ENCODE measurements around the gene FAM32A.

The FAM32A gene

DNA sequence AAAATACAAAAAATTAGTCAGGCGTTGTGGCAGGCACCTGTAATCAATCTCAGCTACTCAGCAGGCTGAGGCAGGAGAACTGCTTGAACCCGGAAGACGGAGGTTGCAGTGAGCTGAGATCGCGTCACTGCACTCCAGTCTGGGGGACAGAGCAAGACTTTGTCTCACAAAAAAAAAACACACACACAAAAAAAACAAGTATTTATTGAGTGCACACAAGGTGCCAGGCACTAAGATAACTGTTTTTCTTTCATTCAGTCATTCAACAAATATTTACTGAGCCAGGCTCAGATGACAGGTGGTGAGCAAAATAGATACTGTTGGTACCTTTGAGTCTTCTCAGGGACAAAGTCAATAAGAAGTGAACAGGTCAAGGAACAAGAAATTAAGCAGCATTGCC lies 18.2 kb upstream of the FAM32A start:
- TF ChIP-seq EZH2phosphoT487 (IDR thresholded peaks at IDR 0.05; ENCODE audit: borderline replicate concordance) = no peak
- TF ChIP-seq, protein P1, sequence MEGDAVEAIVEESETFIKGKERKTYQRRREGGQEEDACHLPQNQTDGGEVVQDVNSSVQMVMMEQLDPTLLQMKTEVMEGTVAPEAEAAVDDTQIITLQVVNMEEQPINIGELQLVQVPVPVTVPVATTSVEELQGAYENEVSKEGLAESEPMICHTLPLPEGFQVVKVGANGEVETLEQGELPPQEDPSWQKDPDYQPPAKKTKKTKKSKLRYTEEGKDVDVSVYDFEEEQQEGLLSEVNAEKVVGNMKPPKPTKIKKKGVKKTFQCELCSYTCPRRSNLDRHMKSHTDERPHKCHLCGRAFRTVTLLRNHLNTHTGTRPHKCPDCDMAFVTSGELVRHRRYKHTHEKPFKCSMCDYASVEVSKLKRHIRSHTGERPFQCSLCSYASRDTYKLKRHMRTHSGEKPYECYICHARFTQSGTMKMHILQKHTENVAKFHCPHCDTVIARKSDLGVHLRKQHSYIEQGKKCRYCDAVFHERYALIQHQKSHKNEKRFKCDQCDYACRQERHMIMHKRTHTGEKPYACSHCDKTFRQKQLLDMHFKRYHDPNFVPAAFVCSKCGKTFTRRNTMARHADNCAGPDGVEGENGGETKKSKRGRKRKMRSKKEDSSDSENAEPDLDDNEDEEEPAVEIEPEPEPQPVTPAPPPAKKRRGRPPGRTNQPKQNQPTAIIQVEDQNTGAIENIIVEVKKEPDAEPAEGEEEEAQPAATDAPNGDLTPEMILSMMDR (conservative IDR thresholded peaks at IDR 0.05; ENCODE audit: low read length) = no peak
- H3K4me2 ChIP-seq (ENCODE audit: low read depth, low read length, poor library complexity, severe bottlenecking) = no peak overlapping the region

DNA sequence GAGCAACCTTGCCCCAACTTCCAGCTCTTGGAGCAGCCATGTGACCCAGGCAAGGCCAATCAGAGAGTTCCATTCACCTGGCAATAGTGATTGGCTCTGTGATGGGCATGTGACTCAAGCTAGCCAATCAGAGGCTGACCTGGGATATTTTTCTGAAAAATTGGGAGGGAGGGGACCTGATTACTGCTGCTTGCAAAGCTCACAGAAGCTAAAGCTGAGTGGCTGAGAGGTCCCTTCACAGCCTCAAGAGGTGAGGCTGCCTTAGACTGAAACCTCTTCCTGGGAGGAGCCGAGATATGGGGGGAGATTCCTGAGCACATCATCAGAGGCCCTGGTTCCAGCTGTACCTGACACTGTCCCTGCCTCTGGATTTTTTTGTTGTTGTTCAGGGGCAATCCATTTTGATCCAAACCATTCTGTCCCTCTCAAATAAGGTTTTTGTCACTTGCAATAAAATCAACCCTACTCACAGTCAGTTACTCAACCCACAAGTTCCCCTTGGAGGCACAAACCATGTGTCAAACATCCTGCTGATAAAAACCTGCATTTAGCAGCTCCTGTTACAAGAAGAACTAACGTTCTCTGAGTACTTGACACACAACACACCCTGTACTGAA lies 16.6 kb upstream of the FAM32A start:
- Histone ChIP-seq H3K4me1 (ENCODE audit: insufficient read depth, low read length, poor library complexity, severe bottlenecking) (peaks cover 28% of the 10 kb centered on the region), H3K9me2 (replicated peaks; ENCODE audit: low read depth, low read length) (no peaks in the 10 kb centered on the region), H3K36me3 (ENCODE audit: insufficient read depth, low read length) (no peaks in the 10 kb centered on the region), H3K4me2 (ENCODE audit: low read depth, low read length, poor library complexity, severe bottlenecking) (peak overlapping the region; percentile 59), H3K79me2 (ENCODE audit: insufficient read depth, low read length) (no peaks in the 10 kb centered on the region), H3K4me3 (ENCODE audit: low read length, poor library complexity, severe bottlenecking) (peak overlapping the region; percentile 22), H4K20me1 (ENCODE audit: insufficient read depth, low read length, poor library complexity, severe bottlenecking) (no peaks in the 10 kb centered on the region), H2AFZ (ENCODE audit: low read length) (peak overlapping the region; percentile 9; the same call in 1 of the 2 replicates), H3F3A (ENCODE audit: low read depth) (no peaks in the 10 kb centered on the region; the same call in 1 of the 2 replicates), H3K27me3 (ENCODE audit: insufficient read depth, low read length, poor library complexity, severe bottlenecking) (no peaks in the 10 kb centered on the region), H3K9me3 (ENCODE audit: insufficient read depth, low read depth, low read length) (peaks cover 4% of the 10 kb centered on the region; the same call in 1 of the 2 replicates), H3K9ac (ENCODE audit: low read depth, low read length, poor library complexity, severe bottlenecking) (peak overlapping the region; percentile 55)
- TF ChIP-seq EZH2phosphoT487 (IDR thresholded peaks at IDR 0.05; ENCODE audit: borderline replicate concordance) = no peak
- TF ChIP-seq, protein P1 (conservative IDR thresholded peaks at IDR 0.05; ENCODE audit: low read length) = no peak

More for the DNA sequence above, 18.2 kb upstream of the FAM32A start:
- no peaks in the 10 kb centered on the region; the same call in 1 of the 2 replicates for H3F3A ChIP-seq (ENCODE audit: low read depth)
- no peaks in the 10 kb centered on the region for H3K9me2 ChIP-seq (replicated peaks; ENCODE audit: low read depth, low read length)
- no peak overlapping the region for H3K9ac ChIP-seq (ENCODE audit: low read depth, low read length, poor library complexity, severe bottlenecking)
- peaks cover 18% of the 10 kb centered on the region for H3K4me1 ChIP-seq (ENCODE audit: insufficient read depth, low read length, poor library complexity, severe bottlenecking)
- H4K20me1 ChIP-seq (ENCODE audit: insufficient read depth, low read length, poor library complexity, severe bottlenecking) = no peaks in the 10 kb centered on the region
- H3K4me3 ChIP-seq (ENCODE audit: low read length, poor library complexity, severe bottlenecking) = no peak overlapping the region
- peaks cover 4% of the 10 kb centered on the region; the same call in 1 of the 2 replicates for H3K9me3 ChIP-seq (ENCODE audit: insufficient read depth, low read depth, low read length)
- H3K36me3 ChIP-seq (ENCODE audit: insufficient read depth, low read length) = no peaks in the 10 kb centered on the region
- H3K27me3 ChIP-seq (ENCODE audit: insufficient read depth, low read length, poor library complexity, severe bottlenecking) = no peaks in the 10 kb centered on the region
- no peak overlapping the region for H2AFZ ChIP-seq (ENCODE audit: low read length)
- H3K79me2 ChIP-seq (ENCODE audit: insufficient read depth, low read length) = no peaks in the 10 kb centered on the region

DNA sequence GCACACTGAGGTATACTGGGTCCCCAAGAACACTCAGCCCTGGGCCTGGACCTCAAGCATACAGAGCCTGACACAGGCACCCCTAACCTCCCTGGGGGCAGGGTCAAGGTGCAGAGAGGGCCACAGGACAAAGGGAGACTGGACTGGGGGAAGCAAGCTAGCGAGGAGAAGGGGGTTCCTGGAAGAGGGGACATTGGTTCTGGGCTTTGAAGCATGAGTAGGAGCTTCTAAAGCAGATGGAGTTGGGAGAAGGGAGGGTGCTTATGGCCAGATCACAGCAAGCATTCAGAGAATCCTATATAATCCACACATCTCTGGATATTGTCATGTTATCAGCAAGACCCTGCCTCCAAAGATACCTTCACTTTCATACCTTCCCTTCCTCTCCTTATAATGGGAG lies 15.1 kb upstream of the FAM32A start:
- H3K9me2 ChIP-seq (replicated peaks; ENCODE audit: low read depth, low read length) = no peaks in the 10 kb centered on the region
- H3F3A ChIP-seq (ENCODE audit: low read depth) = no peaks in the 10 kb centered on the region; the same call in 1 of the 2 replicates
- peaks cover 28% of the 10 kb centered on the region for H3K4me1 ChIP-seq (ENCODE audit: insufficient read depth, low read length, poor library complexity, severe bottlenecking)
- no peak overlapping the region for H2AFZ ChIP-seq (ENCODE audit: low read length)
- no peaks in the 10 kb centered on the region for H3K36me3 ChIP-seq (ENCODE audit: insufficient read depth, low read length)
- H3K9me3 ChIP-seq (ENCODE audit: insufficient read depth, low read depth, low read length) = peaks cover 4% of the 10 kb centered on the region; the same call in 1 of the 2 replicates
- no peak overlapping the region for H3K4me3 ChIP-seq (ENCODE audit: low read length, poor library complexity, severe bottlenecking)
- H3K79me2 ChIP-seq (ENCODE audit: insufficient read depth, low read length) = no peaks in the 10 kb centered on the region
- H3K9ac ChIP-seq (ENCODE audit: low read depth, low read length, poor library complexity, severe bottlenecking) = no peak overlapping the region
- H4K20me1 ChIP-seq (ENCODE audit: insufficient read depth, low read length, poor library complexity, severe bottlenecking) = no peaks in the 10 kb centered on the region
- TF ChIP-seq, protein P1 (conservative IDR thresholded peaks at IDR 0.05; ENCODE audit: low read length) = no peak
- TF ChIP-seq EZH2phosphoT487 (IDR thresholded peaks at IDR 0.05; ENCODE audit: borderline replicate concordance) = no peak
- no peaks in the 10 kb centered on the region for H3K27me3 ChIP-seq (ENCODE audit: insufficient read depth, low read length, poor library complexity, severe bottlenecking)
- no peak overlapping the region for H3K4me2 ChIP-seq (ENCODE audit: low read depth, low read length, poor library complexity, severe bottlenecking)
